LNCAP (cell line): ENCODE data around the gene CCDC71L.

Source experiments
- TF ChIP-seq, protein P1 (sequence below): fragments of 450-650 bp; IDR thresholded peaks from 2 replicates; pipeline ENCODE4 v1.5.1; 2017; ENCODE audit warnings: mild to moderate bottlenecking

The CCDC71L gene

DNA sequence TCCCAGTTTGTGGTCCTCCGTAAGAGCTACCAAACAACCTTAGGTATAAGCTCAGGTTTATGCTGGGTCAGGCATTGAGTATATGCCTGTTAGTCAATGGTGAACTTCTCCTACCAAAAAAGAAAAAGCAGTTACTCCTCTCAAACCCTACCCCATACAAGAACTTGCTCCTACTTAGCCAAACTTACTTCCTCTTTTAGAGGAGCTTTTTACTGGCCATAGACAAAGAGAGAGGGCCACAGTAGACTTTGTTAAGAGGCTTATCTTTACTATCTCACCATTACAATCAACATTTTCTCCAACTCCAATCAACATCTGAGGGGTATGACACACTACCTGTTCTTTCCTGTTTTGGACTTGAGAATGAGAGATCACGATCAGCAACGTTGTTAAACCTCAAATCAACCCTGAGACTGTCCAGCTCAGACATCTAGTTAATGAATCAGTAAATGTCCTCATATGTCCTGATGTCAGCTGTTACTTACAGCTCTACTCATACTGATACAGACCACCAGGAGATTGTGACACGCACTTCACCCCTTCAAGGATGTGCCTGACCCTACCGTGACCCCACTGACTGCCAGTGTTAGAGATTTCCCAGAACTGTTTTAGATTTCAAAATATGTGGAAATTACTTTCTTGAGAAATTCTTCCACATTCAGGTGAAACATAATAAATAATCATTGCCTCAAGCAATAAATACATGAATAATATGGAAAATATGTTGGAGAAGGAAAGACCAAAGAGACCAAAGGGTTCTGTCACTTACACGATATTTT is 18.4 kb upstream of the CCDC71L start:
- TF ChIP-seq, protein P1, sequence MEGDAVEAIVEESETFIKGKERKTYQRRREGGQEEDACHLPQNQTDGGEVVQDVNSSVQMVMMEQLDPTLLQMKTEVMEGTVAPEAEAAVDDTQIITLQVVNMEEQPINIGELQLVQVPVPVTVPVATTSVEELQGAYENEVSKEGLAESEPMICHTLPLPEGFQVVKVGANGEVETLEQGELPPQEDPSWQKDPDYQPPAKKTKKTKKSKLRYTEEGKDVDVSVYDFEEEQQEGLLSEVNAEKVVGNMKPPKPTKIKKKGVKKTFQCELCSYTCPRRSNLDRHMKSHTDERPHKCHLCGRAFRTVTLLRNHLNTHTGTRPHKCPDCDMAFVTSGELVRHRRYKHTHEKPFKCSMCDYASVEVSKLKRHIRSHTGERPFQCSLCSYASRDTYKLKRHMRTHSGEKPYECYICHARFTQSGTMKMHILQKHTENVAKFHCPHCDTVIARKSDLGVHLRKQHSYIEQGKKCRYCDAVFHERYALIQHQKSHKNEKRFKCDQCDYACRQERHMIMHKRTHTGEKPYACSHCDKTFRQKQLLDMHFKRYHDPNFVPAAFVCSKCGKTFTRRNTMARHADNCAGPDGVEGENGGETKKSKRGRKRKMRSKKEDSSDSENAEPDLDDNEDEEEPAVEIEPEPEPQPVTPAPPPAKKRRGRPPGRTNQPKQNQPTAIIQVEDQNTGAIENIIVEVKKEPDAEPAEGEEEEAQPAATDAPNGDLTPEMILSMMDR: no peak

DNA sequence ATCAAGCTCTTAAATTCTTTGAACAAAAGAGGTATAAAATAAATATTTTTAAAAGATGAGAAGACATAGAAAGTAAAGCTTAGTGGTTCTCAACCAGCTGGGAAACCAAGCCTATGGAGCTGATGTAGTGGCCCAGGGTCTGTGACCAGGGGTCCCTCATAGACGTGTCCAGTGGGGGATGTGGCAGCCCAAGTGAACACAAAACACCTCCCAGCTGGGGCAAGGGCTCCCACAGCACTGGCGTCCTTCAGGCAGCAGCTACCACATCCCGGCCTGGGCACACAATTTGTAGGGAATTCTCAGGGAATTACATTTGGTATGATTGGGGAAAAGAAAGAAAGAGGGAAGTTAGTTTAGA is 17.8 kb upstream of the CCDC71L start:
- TF ChIP-seq, protein P1: no peak

DNA sequence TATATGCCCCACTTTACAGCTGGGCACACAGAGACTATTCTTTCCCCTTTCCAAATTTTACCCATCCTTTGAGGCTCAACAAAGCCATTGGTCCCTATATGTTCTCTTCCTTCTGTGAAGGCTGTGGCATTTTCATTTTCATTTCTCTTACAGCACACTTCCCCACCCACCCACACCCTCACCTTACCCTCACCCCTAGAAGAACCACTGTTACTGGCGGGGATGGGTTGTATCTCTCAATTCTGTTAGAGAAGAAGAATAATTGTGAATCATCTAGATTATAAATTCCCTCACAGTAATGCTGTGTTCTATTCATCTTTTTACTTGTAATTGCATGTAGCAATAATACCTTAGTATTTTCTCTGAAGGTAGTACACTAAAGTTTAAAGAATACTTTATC is 10.2 kb upstream of the CCDC71L start:
- TF ChIP-seq, protein P1: no peak

DNA sequence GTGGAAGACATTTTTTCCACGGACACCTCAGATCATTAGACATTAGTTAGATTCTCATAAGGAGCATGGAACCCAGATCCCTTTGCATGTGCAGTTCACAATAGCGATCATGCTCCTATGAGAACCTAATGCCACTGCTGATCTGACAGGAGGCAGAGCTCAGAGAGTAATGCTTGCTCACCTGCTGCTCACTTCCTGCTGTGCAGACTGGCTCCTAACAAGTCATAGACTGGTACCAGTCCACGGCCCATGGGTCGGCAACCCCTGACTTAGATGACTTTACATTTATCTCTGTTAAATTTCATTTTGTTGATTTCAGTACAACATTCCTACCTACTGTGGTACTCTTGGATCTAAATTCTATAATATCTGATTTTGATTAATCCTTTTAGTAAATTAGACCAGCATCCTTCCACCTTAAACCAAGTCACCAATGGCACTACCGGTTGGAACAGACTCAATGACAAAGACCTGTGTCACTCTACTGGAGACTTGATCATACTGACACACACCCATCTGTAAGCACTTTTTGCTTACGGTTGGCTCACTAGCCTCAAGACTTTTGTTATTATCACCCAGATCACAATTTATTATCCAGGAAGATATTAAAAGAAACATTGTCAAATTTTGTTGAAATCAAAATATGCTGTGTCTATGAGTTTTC is 8.0 kb upstream of the CCDC71L start:
- TF ChIP-seq, protein P1: no peak

DNA sequence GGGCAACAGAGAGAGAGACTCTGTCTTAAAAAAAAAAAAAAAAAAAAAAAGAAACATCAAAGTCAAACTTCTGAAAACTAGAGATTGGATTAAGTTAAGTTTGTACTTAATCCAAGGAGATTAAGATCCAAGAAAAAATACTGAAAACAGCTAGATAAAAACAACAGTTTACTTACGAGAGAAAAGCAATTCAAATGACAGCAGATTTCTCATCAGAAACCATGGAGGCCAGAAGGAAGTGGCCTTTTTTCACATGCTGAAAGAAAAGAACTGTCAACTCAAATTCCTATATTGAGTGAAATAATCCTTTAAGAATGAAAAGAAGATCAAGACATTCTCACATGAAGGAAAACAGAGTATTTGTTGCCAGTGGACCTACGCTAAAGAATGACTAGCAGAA is 5.4 kb upstream of the CCDC71L start:
- TF ChIP-seq, protein P1: no peak

DNA sequence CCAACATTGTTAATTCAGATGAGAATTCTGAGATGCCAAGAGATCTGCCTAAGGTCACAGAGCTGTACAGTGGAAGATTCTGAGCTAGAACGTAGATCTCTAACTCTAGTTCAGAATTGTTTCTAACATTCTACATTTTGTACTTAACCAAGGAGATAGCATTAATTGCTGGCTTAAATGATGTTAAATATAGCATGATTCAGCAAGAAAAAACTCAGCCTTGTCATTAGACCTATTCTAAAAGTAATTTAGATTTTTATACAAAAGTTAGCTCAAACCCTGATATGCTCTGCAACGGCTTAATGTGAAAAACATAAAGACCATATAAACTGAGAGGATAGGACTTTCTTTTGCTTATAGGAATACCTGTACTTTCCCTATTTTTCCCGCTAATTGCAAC is 3.4 kb upstream of the CCDC71L start:
- TF ChIP-seq, protein P1: no peak

DNA sequence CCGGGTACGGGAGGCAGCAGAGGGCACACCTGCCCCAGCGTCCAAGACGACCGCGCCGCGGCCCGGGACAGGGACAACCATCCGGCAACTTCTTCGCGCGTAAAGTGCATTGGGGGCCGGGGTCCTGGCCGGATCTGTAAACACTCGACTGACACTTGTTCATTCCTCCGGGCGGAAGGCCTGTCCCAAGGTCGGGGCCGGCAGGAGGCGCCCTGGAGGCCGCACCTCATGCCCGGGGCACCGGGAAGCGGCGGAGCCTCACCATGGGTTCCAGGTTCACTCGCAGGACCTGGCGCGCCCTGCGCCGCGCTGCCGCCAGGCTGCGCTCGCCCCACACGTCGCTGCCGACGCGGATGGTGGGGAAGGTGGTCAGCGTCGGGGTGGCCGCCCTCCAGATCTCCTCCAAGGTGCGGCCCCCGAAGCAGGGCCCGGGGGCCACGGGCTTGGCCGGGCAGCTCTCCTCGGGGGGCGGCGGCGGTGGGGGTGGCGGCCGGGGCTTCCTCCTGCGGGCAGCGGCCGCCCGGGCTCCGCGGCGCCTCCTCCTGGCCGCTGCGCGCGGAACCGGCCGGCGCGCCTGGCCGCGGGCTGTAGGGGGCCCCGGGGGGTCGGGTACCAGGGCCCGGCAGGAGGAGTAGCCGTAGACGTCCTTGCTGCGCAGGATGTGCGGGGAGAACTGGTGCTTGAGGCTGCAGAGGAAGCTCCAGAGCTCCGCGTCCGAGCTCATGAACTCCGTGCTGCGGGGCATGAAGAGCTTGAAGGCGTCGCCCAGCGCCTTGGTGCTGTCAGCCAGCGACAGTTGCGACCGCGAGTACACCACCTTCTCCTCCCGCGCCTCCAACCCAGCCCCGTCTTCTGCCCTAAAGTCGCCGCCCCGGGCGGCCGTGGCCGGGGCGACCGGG is 746 bp downstream of the CCDC71L start:
- TF ChIP-seq, protein P1: peak; percentile 99
